ENCODE measurements around the gene UGT2A2. TPM values are rescaled to one million over a fixed set of nuclear protein-coding genes. Genes with fewer than 3 reads are reported as not detected.

Gene UGT2A2
- total RNA-seq, 2 donors from 2014 or later: not detected

Other genes with a start within 250 kb of the UGT2A2 start
- not detected for gene UGT2B4, start 143.7 kb downstream of the UGT2A2 start, total RNA-seq
- gene UGT2A1, start 13.6 kb upstream of the UGT2A2 start, total RNA-seq: not detected
- gene SULT1B1, start 121.0 kb upstream of the UGT2A2 start, total RNA-seq: 1 to 10 TPM; 4.3 to 6.3 TPM
- gene SULT1E1, start 220.5 kb upstream of the UGT2A2 start, total RNA-seq: not detected

All from T-helper 17 cell (primary cell).